Measurements from ENCODE around the gene CLECL1. TPM values are rescaled to one million over a fixed set of nuclear protein-coding genes. Genes with fewer than 3 reads are reported as not detected.

Gene CLECL1
- total and polyA plus RNA-seq, 2 experiments from 2014 or later: not detected

- Histone ChIP-seq H3F3A (replicated peaks; ENCODE audit: low read depth) (no peaks in the 10 kb centered on the region), H3K36me3 (ENCODE audit: insufficient read depth) (no peaks in the 10 kb centered on the region), H3K27ac (ENCODE audit: low read depth) (no peak overlapping the region), H3K4me2 (no peak overlapping the region), H3K79me2 (replicated peaks; ENCODE audit: insufficient read depth) (no peaks in the 10 kb centered on the region), H4K20me1 (replicated peaks; ENCODE audit: insufficient read depth) (no peaks in the 10 kb centered on the region), H3K4me3 (no peak overlapping the region), H3K9me2 (ENCODE audit: insufficient read depth) (no peaks in the 10 kb centered on the region), H3K27me3 (ENCODE audit: insufficient read depth) (no peaks in the 10 kb centered on the region), H2AFZ (no peak overlapping the region), H3K4me1 (ENCODE audit: insufficient read depth) (peaks cover 12% of the 10 kb centered on the region)
- no peak overlapping the region for H3K27ac Mint-ChIP-seq
- H3K4me3 Mint-ChIP-seq: no peak overlapping the region
- DNase-seq (ENCODE audit: low spot score) (no peak), ATAC-seq (no peak)
- no peaks in the 10 kb centered on the region for H3K27me3 Mint-ChIP-seq (ENCODE audit: insufficient read depth, low read depth, poor library complexity)
- H3K4me1 Mint-ChIP-seq: peaks cover 9% of the 10 kb centered on the region; the same call in 2 of the 3 replicates
- TF ChIP-seq ZNF114 (CRISPR knock-in tag; IDR thresholded peaks at IDR 0.05) (no peak), CTCF (conservative IDR thresholded peaks at IDR 0.05; ENCODE audit: low read depth in 2 of 2) (no peak), POLR2AphosphoS5 (IDR thresholded peaks at IDR 0.05; ENCODE audit: low read depth) (no peak), ZNF331 (CRISPR knock-in tag; IDR thresholded peaks at IDR 0.05; ENCODE audit: low read depth) (no peak), ZNF462 (CRISPR knock-in tag; IDR thresholded peaks at IDR 0.05) (no peak), REST (IDR thresholded peaks at IDR 0.05; ENCODE audit: unreplicated experiment) (no peak), EZH2phosphoT487 (IDR thresholded peaks at IDR 0.05; ENCODE audit: unreplicated experiment) (no peak), JUNB (IDR thresholded peaks at IDR 0.05; ENCODE audit: unreplicated experiment) (no peak), STAT1 (IDR thresholded peaks at IDR 0.05; ENCODE audit: unreplicated experiment) (no peak), EZH2 (IDR thresholded peaks at IDR 0.05; ENCODE audit: low read depth, unreplicated experiment) (no peak)
- H3K9me3 Mint-ChIP-seq: no peaks in the 10 kb centered on the region
- no peaks in the 10 kb centered on the region for H3K36me3 Mint-ChIP-seq (ENCODE audit: low read depth)
These were observed 26.8 kb upstream of the CLECL1 start for GRCh38 chr12:9759694-9760093.

All from GM23338 (cell line).